Fibroblast of lung (primary cell): Measurements from ENCODE around the gene TMEM163.
"Not testable (repeated sequence)": the region's sequence is repeated elsewhere in the genome, so short reads cannot be mapped to it uniquely, and the experiment has no call there.

Experiments
- EZH2 ChIP-seq: IDR thresholded peaks from 2 replicates; pipeline ENCODE4 v1.5.1; 2012; ENCODE audit warnings: low read length, control low read depth, mild to moderate bottlenecking; ENCODE audit errors: missing control alignments
- TF ChIP-seq, protein P1 (sequence below), 2 donors: IDR thresholded peaks in 1 of 2; conservative IDR thresholded peaks in 1 of 2; 1 replicate in 1 of 2; 2 replicates in 1 of 2; pipeline ENCODE4 v1.5.1; 2011 to 2012; ENCODE audit warnings: low read length in 2 of 2, control low read depth in 1 of 2, inconsistent platforms in 1 of 2, low read depth in 1 of 2, mild to moderate bottlenecking in 1 of 2

DNA sequence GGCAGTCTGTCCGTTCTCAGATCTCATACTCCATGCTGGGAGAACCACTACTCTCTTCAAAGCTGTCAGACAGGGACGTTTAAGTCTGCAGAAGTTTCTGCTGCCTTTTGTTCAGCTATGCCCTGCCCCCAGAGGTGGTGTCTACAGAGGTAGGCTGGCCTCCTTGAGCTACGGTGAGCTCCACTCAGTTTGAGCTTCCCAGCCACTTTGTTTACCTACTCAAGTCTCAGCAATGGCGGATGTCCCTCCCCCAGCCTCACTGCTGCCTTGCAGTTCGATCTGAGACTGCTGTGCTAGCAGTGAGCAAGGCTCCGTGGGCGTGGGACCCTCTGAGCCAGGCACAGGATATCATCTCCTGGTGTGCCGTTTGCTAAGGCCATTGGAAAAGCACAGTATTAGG lies 33.2 kb upstream of the TMEM163 start:
- TF ChIP-seq, protein P1, sequence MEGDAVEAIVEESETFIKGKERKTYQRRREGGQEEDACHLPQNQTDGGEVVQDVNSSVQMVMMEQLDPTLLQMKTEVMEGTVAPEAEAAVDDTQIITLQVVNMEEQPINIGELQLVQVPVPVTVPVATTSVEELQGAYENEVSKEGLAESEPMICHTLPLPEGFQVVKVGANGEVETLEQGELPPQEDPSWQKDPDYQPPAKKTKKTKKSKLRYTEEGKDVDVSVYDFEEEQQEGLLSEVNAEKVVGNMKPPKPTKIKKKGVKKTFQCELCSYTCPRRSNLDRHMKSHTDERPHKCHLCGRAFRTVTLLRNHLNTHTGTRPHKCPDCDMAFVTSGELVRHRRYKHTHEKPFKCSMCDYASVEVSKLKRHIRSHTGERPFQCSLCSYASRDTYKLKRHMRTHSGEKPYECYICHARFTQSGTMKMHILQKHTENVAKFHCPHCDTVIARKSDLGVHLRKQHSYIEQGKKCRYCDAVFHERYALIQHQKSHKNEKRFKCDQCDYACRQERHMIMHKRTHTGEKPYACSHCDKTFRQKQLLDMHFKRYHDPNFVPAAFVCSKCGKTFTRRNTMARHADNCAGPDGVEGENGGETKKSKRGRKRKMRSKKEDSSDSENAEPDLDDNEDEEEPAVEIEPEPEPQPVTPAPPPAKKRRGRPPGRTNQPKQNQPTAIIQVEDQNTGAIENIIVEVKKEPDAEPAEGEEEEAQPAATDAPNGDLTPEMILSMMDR (conservative IDR thresholded peaks at IDR 0.05 in 1 of 2, IDR thresholded peaks at IDR 0.05 in 1 of 2; ENCODE audit: low read depth in 1 of 2, low read length in 2 of 2) = not testable (repeated sequence)
- not testable (repeated sequence) for TF ChIP-seq EZH2
